IMR-90 (cell line): ENCODE measurements around the gene USP32.

Source experiments
- BHLHE40 ChIP-seq: fragments of 150-350 bp; IDR thresholded peaks from 2 replicates; pipeline ENCODE4 v1.6.1; 2016; ENCODE audit warnings: mild to moderate bottlenecking, low read depth, low read length
- CEBPB ChIP-seq: IDR thresholded peaks from 2 replicates; pipeline ENCODE4 v1.6.1; 2012; ENCODE audit warnings: low read depth, low read length, improper control_type of control experiment
- CTCF ChIP-seq: conservative IDR thresholded peaks from 2 replicates; pipeline ENCODE4 v1.5.1; 2012; ENCODE audit warnings: mild to moderate bottlenecking, low read depth, low read length, improper control_type of control experiment
- FOS ChIP-seq: fragments of 150-350 bp; IDR thresholded peaks from 2 replicates; pipeline ENCODE4 v1.6.1; 2016; ENCODE audit warnings: low read depth, low read length
- MAFK ChIP-seq: IDR thresholded peaks from 2 replicates; pipeline ENCODE4 v1.6.1; 2012; ENCODE audit warnings: low read depth, low read length, improper control_type of control experiment
- MAZ ChIP-seq: IDR thresholded peaks from 2 replicates; pipeline ENCODE4 v1.6.1; 2012; ENCODE audit warnings: low read depth, mild to moderate bottlenecking, low read length, improper control_type of control experiment, moderate library complexity, borderline replicate concordance
- MXI1 ChIP-seq: IDR thresholded peaks from 2 replicates; pipeline ENCODE4 v1.6.1; 2012; ENCODE audit warnings: low read depth, mild to moderate bottlenecking, low read length, moderate library complexity, borderline replicate concordance
- NFE2L2 ChIP-seq: fragments of 150-350 bp; IDR thresholded peaks from 2 replicates; pipeline ENCODE4 v1.6.1; 2016; ENCODE audit warnings: low read depth, mild to moderate bottlenecking, low read length
- POLR2A ChIP-seq: IDR thresholded peaks from 2 replicates; pipeline ENCODE4 v1.6.1; 2012; ENCODE audit warnings: mild to moderate bottlenecking, low read depth, low read length
- RFX5 ChIP-seq: IDR thresholded peaks from 2 replicates; pipeline ENCODE4 v1.8.0; 2012; ENCODE audit warnings: low read depth, mild to moderate bottlenecking, low read length, moderate library complexity
- USF2 ChIP-seq: fragments of 150-350 bp; IDR thresholded peaks from 2 replicates; pipeline ENCODE4 v1.6.1; 2017; ENCODE audit warnings: mild to moderate bottlenecking, antibody characterized with exemption, low read length, low read depth

GRCh38 chr17:60188759-60189158 lies 203.2 kb downstream of the USP32 start:
- TF ChIP-seq POLR2A (no peak), CTCF (no peak), MXI1 (no peak), BHLHE40 (no peak), USF2 (no peak), FOS (no peak), NFE2L2 (no peak), MAZ (no peak), CEBPB (no peak), RFX5 (no peak), MAFK (no peak)
